ENCODE results near the gene SASH1. TPM values are rescaled to one million over a fixed set of nuclear protein-coding genes. Genes with fewer than 3 reads are reported as not detected.

SASH1 gene
- total and polyA plus RNA-seq, 2 of the 8 experiments (the other 6 are each of a cell fraction or from before 2014, with no cell fraction given), result 6.0 to 20.2 TPM

DNA sequence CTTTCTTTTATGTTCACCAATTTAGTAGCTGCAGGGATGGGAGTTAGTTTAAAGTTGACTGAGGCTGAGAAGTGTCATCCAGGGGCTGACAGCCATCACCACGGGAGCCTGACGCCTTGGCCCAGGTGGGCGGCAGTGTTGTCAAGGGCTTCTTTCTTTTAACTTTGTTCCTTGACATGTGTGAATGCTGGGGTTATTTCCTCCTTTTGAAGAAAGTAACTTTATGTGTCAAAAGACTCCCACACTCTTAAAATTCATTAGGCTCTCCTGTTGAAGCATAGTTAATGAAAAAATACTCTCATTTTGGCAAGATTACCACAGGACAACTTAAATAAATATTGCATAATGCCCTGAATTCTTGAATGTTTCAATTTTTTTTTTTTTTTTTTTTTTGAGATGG lies 50.0 kb downstream of the SASH1 start:
- Histone ChIP-seq H3K4ac (replicated peaks; ENCODE audit: insufficient read length, low read depth, low read length) (no peak overlapping the region), H2BK20ac (ENCODE audit: low read length) (no peak overlapping the region), H3K23me2 (ENCODE audit: low read depth, low read length) (no peaks in the 10 kb centered on the region), H3K27ac (ENCODE audit: low read depth, low read length) (no peak overlapping the region), H3K79me2 (ENCODE audit: control insufficient read depth in 1 of 2, insufficient read depth in 2 of 2, low read length in 2 of 2) (peaks cover 0 to 11% of the 10 kb centered on the region in 2 experiments; a peak in 2 of 4 replicates), H2BK15ac (ENCODE audit: low read length) (no peak overlapping the region), H3K36me3 (ENCODE audit: control insufficient read depth in 2 of 4, insufficient read depth in 4 of 4, low read length in 3 of 4) (peaks cover 0 to 9% (median 0%) of the 10 kb centered on the region in 4 experiments; a peak in 3 of 8 replicates), H3K4me2 (ENCODE audit: insufficient read depth in 1 of 2, low read depth in 2 of 2, low read length in 2 of 2) (no peak overlapping the region), H2AFZ (ENCODE audit: low read length) (no peak overlapping the region), H4K20me1 (replicated peaks in 1 of 2; ENCODE audit: control insufficient read depth in 1 of 2, insufficient read depth in 2 of 2, low read length in 2 of 2) (peaks cover 2 to 3% of the 10 kb centered on the region in 2 experiments), H3K18ac (ENCODE audit: extremely low read depth, low read length) (no peak overlapping the region), H3K23ac (ENCODE audit: insufficient read length) (no peak overlapping the region), H2AK5ac (ENCODE audit: low read depth, low read length) (no peak overlapping the region), H2BK5ac (ENCODE audit: low read depth, low read length) (no peak overlapping the region), H3K14ac (ENCODE audit: insufficient read length) (no peak overlapping the region), H3K27me3 (replicated peaks in 1 of 4; ENCODE audit: control insufficient read depth in 3 of 4, extremely low read depth in 1 of 4, insufficient read depth in 3 of 4, low read length in 3 of 4) (no peaks in the 10 kb centered on the region), H2BK12ac (ENCODE audit: low read depth, low read length) (no peak overlapping the region), H4K8ac (ENCODE audit: extremely low read depth, insufficient read depth, low read length) (no peak overlapping the region), H2BK120ac (replicated peaks; ENCODE audit: low read depth, low read length) (no peak overlapping the region), H3K4me1 (replicated peaks in 1 of 4; ENCODE audit: control insufficient read depth in 3 of 4, insufficient read depth in 4 of 4, low read length in 3 of 4) (no peaks in the 10 kb centered on the region), H4K5ac (ENCODE audit: insufficient read length, low read depth, low read length) (no peak overlapping the region), H3K79me1 (ENCODE audit: low read depth, low read length) (no peaks in the 10 kb centered on the region; the same call in none of the 2 replicates), H3K56ac (replicated peaks; ENCODE audit: insufficient read length, low read depth, low read length) (no peak overlapping the region), H3K9ac (replicated peaks in 1 of 4; ENCODE audit: extremely low read depth in 1 of 4, low read depth in 3 of 4, low read length in 3 of 4) (no peak overlapping the region), H3K9me3 (ENCODE audit: insufficient read depth in 2 of 2, low read depth in 1 of 2, low read length in 1 of 2) (no peaks in the 10 kb centered on the region), H3K4me3 (ENCODE audit: extremely low read depth in 1 of 4, insufficient read depth in 2 of 4, low read depth in 3 of 4, low read length in 4 of 4) (no peak overlapping the region), H4K91ac (replicated peaks; ENCODE audit: insufficient read length, low read length) (no peak overlapping the region)
- ChIA-PET CTCF (ENCODE audit: partially characterized antibody) (interaction anchor here (0.6 kb wide), 1 partner anchor 15 kb away, joined by 3 read pairs; no protein-coding TSS in a partner anchor), POLR2A (ENCODE audit: partially characterized antibody) (no interaction called here)
- FAIRE-seq (no peak), DNase-seq (ENCODE audit: low read depth in 1 of 2, low spot score in 2 of 2) (no peak)
- 93% methylated on average over 3 of the region's 3 CpGs; no CpG with 5 or more reads in 1 of the 2 experiments for WGBS, 2 experiments (ENCODE audit: extremely low coverage in 1 of 2, insufficient coverage in 1 of 2, insufficient read length in 1 of 2, insufficient replicate concordance in 2 of 2, low coverage in 1 of 2, low lambda C conversion rate in 2 of 2, missing lambda C conversion rate in 1 of 2)
- TF ChIP-seq BRCA1 (IDR thresholded peaks at IDR 0.05; ENCODE audit: low read depth, low read length) (no peak), GABPA (IDR thresholded peaks at IDR 0.05; ENCODE audit: borderline replicate concordance, insufficient read depth, low read length) (no peak), SIRT6 (IDR thresholded peaks at IDR 0.05; ENCODE audit: low read length) (no peak), CEBPB (IDR thresholded peaks at IDR 0.05; ENCODE audit: low read depth, low read length) (no peak)

Data from H1 (cell line).